NCI-H1105 treated with DMSO at 0.1 percent for 48 hours (cell line): ENCODE results near the gene RALGAPA1.
"Not testable (repeated sequence)": the region's sequence is repeated elsewhere in the genome, so short reads cannot be mapped to it uniquely, and the experiment has no call there.

Experiments used
- DNase-seq: peaks from one replicate; lab custom pipeline; 2025; lab: John Stamatoyannopoulos, UW

Gene RALGAPA1

GRCh38 chr14:35761922-35762321, 47.2 kb downstream of the RALGAPA1 start:
- DNase-seq = no peak

- no peak for DNase-seq
Observed at GRCh38 chr14:35760143-35760542, 49.0 kb downstream of the RALGAPA1 start.

GRCh38 chr14:35758523-35759129, 50.5 kb downstream of the RALGAPA1 start:
- no peak for DNase-seq

GRCh38 chr14:35754671-35755070, 54.4 kb downstream of the RALGAPA1 start:
- DNase-seq = no peak

- DNase-seq = no peak
Observed at GRCh38 chr14:35752380-35752779, 56.7 kb downstream of the RALGAPA1 start.

GRCh38 chr14:35750202-35750904, 58.7 kb downstream of the RALGAPA1 start:
- no peak for DNase-seq

GRCh38 chr14:35747379-35747778, 61.7 kb downstream of the RALGAPA1 start:
- no peak for DNase-seq

- no peak for DNase-seq
Observed at GRCh38 chr14:35742442-35742841, 66.7 kb downstream of the RALGAPA1 start.

- no peak for DNase-seq
Observed at GRCh38 chr14:35742032-35742371, 67.1 kb downstream of the RALGAPA1 start.

- no peak for DNase-seq
Observed at GRCh38 chr14:35741345-35742031, 67.6 kb downstream of the RALGAPA1 start.

GRCh38 chr14:35740215-35740614, 68.9 kb downstream of the RALGAPA1 start:
- no peak for DNase-seq

- not testable (repeated sequence) for DNase-seq
Observed at GRCh38 chr14:35735163-35735562, 73.9 kb downstream of the RALGAPA1 start.

- DNase-seq = not testable (repeated sequence)
Observed at GRCh38 chr14:35733510-35733909, 75.6 kb downstream of the RALGAPA1 start.

- no peak for DNase-seq
Observed at GRCh38 chr14:35730871-35731270, 78.2 kb downstream of the RALGAPA1 start.

GRCh38 chr14:35727764-35728163, 81.3 kb downstream of the RALGAPA1 start:
- no peak for DNase-seq

- no peak for DNase-seq
Observed at GRCh38 chr14:35725930-35726329, 83.2 kb downstream of the RALGAPA1 start.

GRCh38 chr14:35715079-35715478, 94.0 kb downstream of the RALGAPA1 start:
- no peak for DNase-seq

GRCh38 chr14:35712466-35712865, 96.6 kb downstream of the RALGAPA1 start:
- no peak for DNase-seq

GRCh38 chr14:35708062-35708461, 101.0 kb downstream of the RALGAPA1 start:
- no peak for DNase-seq

- no peak for DNase-seq
Observed at GRCh38 chr14:35705636-35706035, 103.5 kb downstream of the RALGAPA1 start.

- DNase-seq = no peak
Observed at GRCh38 chr14:35704793-35705493, 104.2 kb downstream of the RALGAPA1 start.

GRCh38 chr14:35701531-35701930, 107.6 kb downstream of the RALGAPA1 start:
- no peak for DNase-seq
